GM20431 (cell line): ENCODE data around the gene ARL4C.

ENCODE experiments used
- in situ Hi-C: fragments of 300-500 bp; cut with MseI, MboI; formaldehyde crosslinking; loops from one replicate; pipeline ENCODE4 v1.15.0; 2020; ENCODE audit warnings: low sequenced_read_pairs; ENCODE audit not compliant: unreplicated experiment

Gene ARL4C

DNA sequence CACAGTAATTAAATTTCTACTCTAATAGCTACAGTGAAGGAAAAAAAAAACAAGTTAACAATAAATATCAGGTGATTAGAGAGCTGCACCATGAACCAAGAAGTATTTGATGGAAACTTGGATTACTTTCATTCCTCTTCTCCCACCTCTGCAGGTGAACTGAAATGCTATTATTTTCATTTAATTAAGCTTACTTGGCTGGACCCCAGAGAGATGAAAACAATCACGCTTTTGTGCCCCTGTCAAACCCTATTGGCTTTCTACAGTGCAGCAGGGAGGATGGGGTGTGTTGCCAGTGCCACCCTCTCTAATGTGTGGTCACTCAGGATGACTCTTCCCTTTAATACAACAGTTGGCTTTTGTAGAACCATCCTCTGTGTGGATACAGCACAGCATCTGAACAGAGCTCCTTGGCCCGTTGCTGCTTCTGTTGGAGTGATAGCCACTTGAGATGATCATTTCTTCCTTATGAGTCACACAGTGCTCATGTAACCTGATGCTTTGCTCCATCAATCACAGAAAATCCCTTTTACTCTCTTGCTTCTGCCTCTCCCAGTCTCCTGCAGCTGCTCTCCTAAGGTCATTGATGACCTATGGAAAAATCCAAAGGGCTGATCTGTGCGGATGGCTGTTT lies 5.5 kb upstream of the ARL4C start:
- in situ Hi-C loops, result loop anchor here (10.0 kb wide), 1 partner anchor 368 kb away; no protein-coding TSS in a partner anchor

DNA sequence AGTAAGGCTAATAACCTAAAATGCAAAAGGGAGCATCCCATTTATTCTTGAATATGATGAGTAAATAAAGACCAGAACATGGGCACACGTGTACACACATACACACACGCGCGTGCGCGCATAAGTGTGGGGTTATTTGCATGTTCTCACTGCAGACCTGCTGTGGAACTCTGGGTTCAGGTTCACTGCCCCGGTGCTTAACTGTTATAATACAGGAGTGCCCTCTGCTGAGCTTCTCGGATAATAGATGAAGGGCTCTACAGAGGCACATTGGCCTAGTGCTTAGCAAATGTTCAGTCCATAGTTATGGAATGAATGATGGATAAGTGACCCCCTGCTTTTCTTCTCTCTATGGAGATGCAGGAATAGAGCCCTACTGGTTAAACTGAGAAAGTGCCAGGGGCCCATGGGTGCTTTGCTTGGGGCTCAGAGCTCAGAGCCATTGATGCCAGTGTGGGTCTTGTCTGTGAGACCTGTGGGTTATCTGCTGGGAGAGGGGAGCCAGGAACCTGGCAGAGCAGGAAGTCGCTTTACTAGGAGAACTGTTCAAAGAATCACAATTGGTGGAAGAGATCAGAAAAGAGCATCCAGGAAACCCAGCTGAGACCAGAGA lies 3.6 kb upstream of the ARL4C start:
- in situ Hi-C loops, result loop anchor here (10.0 kb wide), 1 partner anchor 366 kb away; no protein-coding TSS in a partner anchor

- in situ Hi-C loops, result loop anchor here (25.0 kb wide), 1 partner anchor 210 kb away; no protein-coding TSS in a partner anchor
These were observed 834 bp upstream of the ARL4C start for GRCh38 chr2:234497594-234498235.

- in situ Hi-C loops, result loop anchor here (25.0 kb wide), 1 partner anchor 209 kb away; no protein-coding TSS in a partner anchor
These were observed 636 bp downstream of the ARL4C start for GRCh38 chr2:234496055-234496834.

DNA sequence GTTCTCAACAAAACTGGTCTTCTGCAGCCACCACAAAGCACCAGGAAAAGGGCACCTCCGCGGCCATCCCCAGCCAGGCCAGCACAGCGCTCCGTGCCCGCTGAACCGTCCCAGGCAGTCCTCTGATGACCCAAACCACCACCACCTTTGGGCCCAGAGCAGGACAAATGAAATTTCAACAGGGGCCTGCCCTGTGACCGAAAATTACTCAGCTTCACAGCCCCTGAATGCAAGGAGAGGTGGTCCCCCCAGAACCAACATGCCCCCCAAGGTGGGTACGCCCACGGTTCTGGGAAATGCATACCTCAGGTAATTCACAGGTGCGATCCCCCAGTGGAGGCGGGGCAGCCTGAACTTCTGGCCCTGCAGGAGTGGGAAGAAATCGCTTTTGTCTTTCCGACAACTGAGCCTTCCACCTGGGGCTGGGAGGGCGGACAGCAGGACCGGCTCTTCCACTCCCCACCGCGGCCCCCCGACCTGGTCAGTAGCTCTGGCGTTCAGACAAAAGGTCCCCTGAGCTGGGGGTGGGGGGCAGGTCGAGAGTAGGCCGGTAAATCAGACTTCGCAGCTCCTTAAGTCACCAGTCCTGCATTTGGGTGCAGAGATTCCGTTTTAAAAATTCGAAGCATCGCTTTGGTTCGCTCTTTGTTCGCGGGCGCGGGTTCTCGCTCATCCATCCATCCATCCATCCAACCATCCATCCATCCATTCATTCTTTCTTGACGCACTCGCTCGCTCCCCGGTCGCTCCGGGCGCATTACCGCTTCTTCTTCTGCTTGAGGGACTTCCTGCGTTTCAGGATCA lies 1.4 kb downstream of the ARL4C start:
- in situ Hi-C loops, result loop anchor here (25.0 kb wide), 1 partner anchor 208 kb away; no protein-coding TSS in a partner anchor

DNA sequence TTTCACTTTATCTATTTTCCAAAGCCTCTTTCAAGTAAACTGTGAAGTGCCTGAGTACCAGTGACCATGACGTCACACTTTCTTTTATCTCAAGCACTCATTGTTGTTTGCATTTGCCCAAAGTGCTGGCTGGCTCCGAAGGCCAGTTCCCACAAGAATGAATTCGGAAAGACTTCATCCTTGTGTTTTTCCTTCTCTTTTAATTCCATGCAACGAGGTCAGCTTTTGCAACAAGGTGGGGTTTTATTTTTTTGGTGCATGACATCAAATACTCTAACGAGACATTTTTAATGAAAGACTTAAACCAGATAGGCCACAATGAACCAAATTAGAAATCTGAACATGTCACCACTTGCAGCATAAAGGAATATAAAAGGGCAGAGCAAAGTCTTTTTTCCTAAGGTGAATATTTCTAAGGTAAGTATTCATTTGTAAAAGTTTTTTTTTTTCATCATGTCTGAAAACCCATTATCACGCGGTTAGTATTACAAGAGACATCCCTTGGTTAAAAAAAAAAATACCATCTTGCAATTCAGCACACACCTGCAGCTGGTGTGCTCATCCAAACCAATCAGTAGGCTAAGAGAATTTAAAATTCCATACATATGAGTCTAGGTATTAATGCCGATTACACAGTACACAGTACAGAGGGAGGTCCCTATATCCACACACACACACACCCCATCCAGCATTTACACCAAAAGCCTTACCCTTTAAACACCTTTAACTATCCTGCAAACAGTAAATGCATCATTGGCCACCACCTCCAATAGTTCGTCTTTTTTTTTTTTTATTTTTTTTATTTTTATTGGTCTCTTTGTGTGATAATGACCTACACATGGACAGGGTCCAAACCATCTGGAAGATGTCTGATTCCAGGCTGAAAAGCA lies 2.3 kb downstream of the ARL4C start:
- in situ Hi-C loops, result loop anchor here (25.0 kb wide), 1 partner anchor 207 kb away; no protein-coding TSS in a partner anchor

- in situ Hi-C loops, result loop anchor here (25.0 kb wide), 1 partner anchor 206 kb away; no protein-coding TSS in a partner anchor
These were observed 3.1 kb downstream of the ARL4C start for GRCh38 chr2:234493796-234494195.

DNA sequence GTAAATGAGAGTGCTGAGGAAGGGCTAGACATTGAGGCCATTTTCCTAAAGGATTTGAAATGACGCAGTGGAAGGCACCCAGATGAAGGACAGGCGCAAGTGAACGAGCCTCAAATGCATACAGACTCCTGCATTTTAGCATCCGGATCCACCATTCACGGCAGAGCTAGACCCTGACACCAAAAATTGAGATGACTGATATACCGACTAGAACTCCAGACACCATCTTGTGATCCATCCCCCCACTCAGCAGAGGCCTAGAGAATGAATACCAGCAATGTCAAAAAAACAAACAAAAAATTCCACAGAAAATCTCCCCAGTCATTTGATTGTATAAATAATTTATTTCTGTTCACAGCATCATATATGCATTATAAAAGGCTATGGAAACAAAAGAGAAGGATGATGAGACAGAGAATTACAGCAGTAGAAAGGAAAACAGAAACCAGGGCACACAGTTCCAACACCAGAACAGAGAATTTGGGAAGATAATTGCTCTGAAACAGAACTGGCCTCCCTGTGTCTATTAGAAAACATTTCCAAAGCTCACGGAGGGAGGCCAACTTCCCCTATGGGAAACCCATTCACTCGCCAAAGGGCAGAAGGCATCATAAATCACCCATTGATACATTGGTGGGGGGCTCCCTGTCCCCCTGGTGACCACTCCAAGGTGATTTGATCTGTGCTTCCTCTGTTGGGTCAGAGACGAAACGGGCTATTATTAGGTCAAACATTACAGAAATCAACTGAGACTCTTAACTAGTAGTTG lies 4.0 kb downstream of the ARL4C start:
- in situ Hi-C loops, result loop anchor here (25.0 kb wide), 1 partner anchor 206 kb away; no protein-coding TSS in a partner anchor

DNA sequence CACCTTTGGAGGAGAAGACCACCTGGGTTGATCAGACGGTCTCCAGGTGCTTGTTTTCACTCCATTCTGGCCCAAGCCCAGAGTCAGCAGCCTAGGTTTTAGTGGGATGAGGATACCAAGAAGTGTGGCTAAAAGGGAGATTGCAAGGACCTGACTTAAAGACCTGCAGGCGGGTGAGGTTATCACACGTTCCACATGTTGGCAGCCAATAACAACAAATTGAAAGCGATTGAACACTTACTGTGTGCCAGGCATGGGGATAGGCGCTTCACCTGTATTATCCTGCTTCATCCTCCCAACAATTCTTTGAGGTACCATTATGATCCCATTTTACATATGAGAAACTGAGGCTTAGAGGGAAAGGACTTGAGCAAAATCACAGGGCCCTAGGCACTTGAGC lies 5.0 kb downstream of the ARL4C start:
- in situ Hi-C loops, result loop anchor here (25.0 kb wide), 1 partner anchor 205 kb away; no protein-coding TSS in a partner anchor

DNA sequence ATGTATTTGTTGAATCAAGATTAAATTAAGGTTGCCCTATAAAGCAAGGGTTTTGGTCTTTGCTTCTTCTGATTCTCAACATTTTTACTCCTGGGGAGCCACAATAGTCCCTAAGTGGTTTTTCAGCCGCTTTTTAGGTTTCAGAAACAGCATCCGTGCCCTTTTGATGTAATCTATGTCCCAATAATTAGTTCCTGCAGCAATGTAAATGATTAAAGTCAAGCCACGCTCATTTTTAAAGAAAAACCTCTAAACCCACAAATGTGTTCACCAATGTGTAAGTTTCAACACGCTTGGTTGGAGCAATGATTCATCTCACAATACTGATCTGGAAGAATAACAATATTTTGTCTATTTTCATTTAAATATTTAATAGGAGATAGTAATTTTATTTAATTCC lies 5.6 kb downstream of the ARL4C start:
- in situ Hi-C loops, result loop anchor here (25.0 kb wide), 1 partner anchor 204 kb away; no protein-coding TSS in a partner anchor

- in situ Hi-C loops, result loop anchor here (25.0 kb wide), 1 partner anchor 203 kb away; no protein-coding TSS in a partner anchor
These were observed 6.4 kb downstream of the ARL4C start for GRCh38 chr2:234490271-234491091.

GRCh38 chr2:234488913-234489451 lies 7.9 kb downstream of the ARL4C start:
- in situ Hi-C loops, result loop anchor here (25.0 kb wide), 1 partner anchor 202 kb away; no protein-coding TSS in a partner anchor

GRCh38 chr2:234488486-234488885 lies 8.4 kb downstream of the ARL4C start:
- in situ Hi-C loops, result loop anchor here (25.0 kb wide), 1 partner anchor 201 kb away; no protein-coding TSS in a partner anchor

DNA sequence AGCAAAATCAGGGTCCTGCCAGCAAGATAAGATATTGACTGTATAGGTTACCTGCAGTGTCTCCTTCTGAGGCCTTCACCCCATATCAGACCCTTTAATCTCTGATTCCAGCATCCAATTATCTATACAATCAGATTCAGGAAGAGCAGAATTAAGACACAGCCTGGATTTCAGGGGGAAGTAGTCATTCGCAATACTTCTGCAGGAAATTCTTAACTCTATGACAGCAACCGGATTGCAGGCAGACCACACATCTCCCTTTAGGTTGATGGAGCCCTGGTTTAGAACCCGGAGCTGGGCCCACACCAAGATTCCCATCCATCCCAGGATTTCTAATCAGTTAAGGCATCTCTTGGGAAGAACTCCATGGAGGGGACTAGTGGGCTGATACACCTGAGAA lies 9.5 kb downstream of the ARL4C start:
- in situ Hi-C loops, result loop anchor here (25.0 kb wide), 1 partner anchor 200 kb away; no protein-coding TSS in a partner anchor

- in situ Hi-C loops, result loop anchor here (25.0 kb wide), 1 partner anchor 196 kb away; no protein-coding TSS in a partner anchor
These were observed 13.2 kb downstream of the ARL4C start for GRCh38 chr2:234483568-234484251.
